HepG2 (cell line): Measurements from ENCODE around the gene FAM81A. TPM values are rescaled to one million over a fixed set of nuclear protein-coding genes. Genes with fewer than 3 reads are reported as not detected.
A peak's percentile ranks its signal among the peaks of the same experiment; 100 is the strongest.

Experiments
- ATAC-seq: fragments of 200-7000 bp; cut with Tn5 transposase; 3 replicates; pipeline ENCODE4 v1.9.1; 2020; ENCODE audit warnings: mild to moderate bottlenecking, moderate library complexity
- Bru-seq: library from RNA; stranded (reverse); fragments of 400-500 nt; gene quantifications from one replicate; lab custom pipeline; 2021; lab: Mats Ljungman, UMichigan
- BruChase-seq, 2 experiments: library from RNA; stranded (reverse); fragments of 400-500 nt; gene quantifications; one replicate each; lab custom pipeline; 2021; lab: Mats Ljungman, UMichigan
- BruUV-seq: library from RNA; stranded (reverse); fragments of 400-500 nt; replicated peaks from 2 replicates; lab custom pipeline; 2021; lab: Mats Ljungman, UMichigan
- CTCF ChIA-PET: fragments of 300-600 bp; formaldehyde crosslinking; extraction: SDS; loops from one replicate; lab custom pipeline; 2021; ENCODE audit warnings: low total read pairs, inconsistent platforms, low intra/inter-chr PET ratio; lab: Yijun Ruan, JAX
- POLR2A ChIA-PET: fragments of 350-600 bp; sonication (Branson Sonifier 250); formaldehyde crosslinking; loops from one replicate; lab custom pipeline; 2020; ENCODE audit warnings: antibody characterized with exemption, inconsistent platforms; lab: Yijun Ruan, JAX
- DNase-seq: peaks from one replicate; pipeline ENCODE4 v3.0.0-alpha.2; 2015; ENCODE audit warnings: low spot score
- FAIRE-seq: peaks from 3 replicates; lab custom pipeline; 2011; peaks lifted over from hg19 to GRCh38; lab: Jason Lieb, UNC
- H2AFZ ChIP-seq: one replicate; pipeline ENCODE4 v1.6.1; 2011; ENCODE audit warnings: low read length, inconsistent platforms
- H3K27ac ChIP-seq: fragments of 300-600 bp; 3 replicates; pipeline ENCODE4 v1.8.0; 2011; ENCODE audit warnings: mixed run types, mild to moderate bottlenecking, mixed read lengths, low read length, inconsistent platforms; ENCODE audit not compliant: insufficient read depth; ENCODE audit errors: extremely low read length
- H3K27me3 ChIP-seq, 2 experiments: fragments of 200-600 bp in 1 of 2; 2 replicates in 1 of 2; 3 replicates in 1 of 2; pipeline versions ENCODE4 v1.6.0 to v1.8.0; 2011; ENCODE audit warnings: low read length in 2 of 2, mild to moderate bottlenecking in 2 of 2, moderate library complexity in 2 of 2, inconsistent platforms in 1 of 2; ENCODE audit not compliant: insufficient read depth in 2 of 2, control insufficient read depth in 1 of 2
- H3K36me3 ChIP-seq, 2 experiments: fragments of 200-600 bp in 1 of 2; replicated peaks in 1 of 2; 2 replicates in 1 of 2; 3 replicates in 1 of 2; pipeline versions ENCODE4 v1.5.1 to v1.8.0; 2011; ENCODE audit warnings: low read length in 2 of 2, inconsistent platforms in 1 of 2; ENCODE audit not compliant: insufficient read depth in 2 of 2, control insufficient read depth in 1 of 2
- H3K4me1 ChIP-seq: 2 replicates; pipeline ENCODE4 v1.5.1; 2012; ENCODE audit warnings: low read length, inconsistent platforms; ENCODE audit not compliant: insufficient read depth
- H3K4me2 ChIP-seq: 2 replicates; pipeline ENCODE4 v1.6.0; 2011; ENCODE audit warnings: low read depth, low read length, inconsistent platforms
- H3K4me3 ChIP-seq, 3 experiments: fragments of 200-600 bp in 1 of 3; sonication (generic), shearing (Covaris generic) in 1 of 3; replicated peaks in 1 of 3; 2 replicates each; pipeline ENCODE4 v1.5.1; 2011 to 2016; ENCODE audit warnings: low read length in 3 of 3, inconsistent platforms in 2 of 3, low read depth in 2 of 3, mild to moderate bottlenecking in 2 of 3, control low read depth in 1 of 3, mixed read lengths in 1 of 3; ENCODE audit not compliant: insufficient read depth in 1 of 3
- H3K79me2 ChIP-seq: one replicate; pipeline ENCODE4 v1.6.1; 2011; ENCODE audit warnings: low read length, inconsistent platforms; ENCODE audit not compliant: insufficient read depth
- H3K9ac ChIP-seq: 2 replicates; pipeline ENCODE4 v1.6.0; 2011; ENCODE audit warnings: mild to moderate bottlenecking, low read depth, low read length, inconsistent platforms; ENCODE audit not compliant: insufficient read depth
- H3K9me3 ChIP-seq: 2 replicates; pipeline ENCODE4 v1.5.1; 2012; ENCODE audit warnings: mild to moderate bottlenecking, low read length
- H4K20me1 ChIP-seq: 2 replicates; pipeline ENCODE4 v1.6.0; 2011; ENCODE audit warnings: inconsistent platforms, mild to moderate bottlenecking, low read length, moderate library complexity; ENCODE audit not compliant: insufficient read depth
- BATF2 ChIP-seq: sonication (generic); formaldehyde crosslinking; IDR thresholded peaks from 2 replicates; pipeline ENCODE4 v1.8.0; 2022; ENCODE audit warnings: mild to moderate bottlenecking, missing genetic modification reagents, moderate library complexity
- FOXJ3 ChIP-seq: sonication (generic); formaldehyde crosslinking; IDR thresholded peaks from 2 replicates; pipeline ENCODE4 v1.4.0; 2020; ENCODE audit warnings: missing genetic modification reagents, mild to moderate bottlenecking, borderline replicate concordance
- GABPB1 ChIP-seq: IDR thresholded peaks from 2 replicates; pipeline ENCODE4 v1.6.1; 2016; ENCODE audit warnings: mild to moderate bottlenecking, missing genetic modification reagents, moderate library complexity, missing compliant biosample characterization
- HOXA3 ChIP-seq: sonication (generic); formaldehyde crosslinking; IDR thresholded peaks from 2 replicates; pipeline ENCODE4 v1.5.0; 2020; ENCODE audit warnings: missing genetic modification reagents
- KAT7 ChIP-seq: IDR thresholded peaks from 2 replicates; pipeline ENCODE4 v1.6.1; 2018; ENCODE audit warnings: borderline replicate concordance, missing compliant biosample characterization
- NFYB ChIP-seq: sonication (generic); formaldehyde crosslinking; IDR thresholded peaks from 2 replicates; pipeline ENCODE4 v1.4.0; 2020; ENCODE audit warnings: missing genetic modification reagents
- PHF21A ChIP-seq: sonication (generic); formaldehyde crosslinking; IDR thresholded peaks from 2 replicates; pipeline ENCODE4 v1.5.0; 2020; ENCODE audit warnings: mild to moderate bottlenecking, missing genetic modification reagents
- PITX1 ChIP-seq: sonication (generic); formaldehyde crosslinking; IDR thresholded peaks from 2 replicates; pipeline ENCODE4 v1.5.1; 2020; ENCODE audit warnings: mild to moderate bottlenecking, missing genetic modification reagents
- RARG ChIP-seq: sonication (generic); formaldehyde crosslinking; IDR thresholded peaks from 2 replicates; pipeline ENCODE4 v1.4.0; 2020; ENCODE audit warnings: low read depth, mild to moderate bottlenecking, missing genetic modification reagents
- SAP130 ChIP-seq: IDR thresholded peaks from 2 replicates; pipeline ENCODE4 v1.6.1; 2016; ENCODE audit warnings: low read depth
- SYNCRIP ChIP-seq: fragments of 200-400 bp; formaldehyde crosslinking; IDR thresholded peaks from 2 replicates; pipeline ENCODE4 v1.6.1; 2018; ENCODE audit warnings: mild to moderate bottlenecking, low read depth, low read length; ENCODE audit not compliant: insufficient read depth
- TFDP1 ChIP-seq: IDR thresholded peaks from 2 replicates; pipeline ENCODE4 v1.6.1; 2016; ENCODE audit warnings: missing compliant biosample characterization, missing genetic modification reagents, borderline replicate concordance
- ZBTB7B ChIP-seq: sonication (generic); formaldehyde crosslinking; IDR thresholded peaks from 2 replicates; pipeline ENCODE4 v1.4.0; 2020; ENCODE audit warnings: missing genetic modification reagents
- ZFYVE20 ChIP-seq: sonication (generic); formaldehyde crosslinking; IDR thresholded peaks from 2 replicates; pipeline ENCODE4 v1.8.0; 2023; ENCODE audit warnings: low read depth, mild to moderate bottlenecking, moderate library complexity, missing genetic modification reagents, borderline replicate concordance
- ZKSCAN1 ChIP-seq: fragments of 150-350 bp; IDR thresholded peaks from 2 replicates; pipeline ENCODE4 v1.6.1; 2014; ENCODE audit warnings: low read length
- ZNF44 ChIP-seq: sonication (generic); formaldehyde crosslinking; IDR thresholded peaks from 2 replicates; pipeline ENCODE4 v1.5.1; 2020; ENCODE audit warnings: mild to moderate bottlenecking, missing genetic modification reagents
- ZNF713 ChIP-seq: sonication (generic); formaldehyde crosslinking; IDR thresholded peaks from 2 replicates; pipeline ENCODE4 v1.4.0; 2020; ENCODE audit warnings: mild to moderate bottlenecking, missing genetic modification reagents
- WGBS: methylation state at CpG from one replicate; pipeline ENCODE4 v1.1.6; 2017; ENCODE audit warnings: low lambda C conversion rate; 5-methylcytosine and 5-hydroxymethylcytosine counted together
- in situ Hi-C: cut with HindIII; loops from 2 replicates; pipeline ENCODE4 v1.10.0; 2017; ENCODE audit warnings: low pct_unique_long_range_greater_than_20kb; ENCODE audit not compliant: extremely low pct_ligation_motif_present
- intact Hi-C: fragments of 100-400 bp; cut with micrococcal nuclease; formaldehyde crosslinking; loops from one replicate; pipeline ENCODE4 v1.10.0; 2022; ENCODE audit not compliant: unreplicated experiment
- long read RNA-seq, 2 experiments: library from RNA in 1 of 2; library from polyadenylated mRNA in 1 of 2; stranded (forward) in 1 of 2; unstranded in 1 of 2; transcript quantifications; one replicate each; pipeline ENCODE4 v2.0.0, GENCODE V29; 2019 to 2022
- polyA minus RNA-seq, 3 experiments: library from RNA; depleted of rRNA, polyadenylated mRNA; stranded (reverse); fragments of >200 nt; gene quantifications; 2 replicates each; pipeline ENCODE4 v1.2.3, GENCODE V29; 2011; ENCODE audit warnings: low replicate concordance in 1 of 3
- polyA plus RNA-seq, 8 experiments: library from polyadenylated mRNA; depleted of rRNA in 3 of 8; stranded (reverse) in 7 of 8; unstranded in 1 of 8; fragments of >200 nt; fragmentation: Illumina TruSeq in 4 of 8; extraction: Trizol in 4 of 8; gene quantifications; 2 replicates each; pipeline versions ENCODE4 v1.2.1 to v1.2.3, GENCODE V29; 2011 to 2016; ENCODE audit warnings: low read depth in 4 of 8, missing spikeins in 1 of 8, mixed read lengths in 1 of 8; ENCODE audit not compliant: insufficient read depth in 1 of 8
- total RNA-seq, 5 experiments: library from RNA; depleted of rRNA; stranded (reverse); fragments of >200 nt; fragmentation: Illumina TruSeq; extraction: Trizol; gene quantifications; 2 replicates each; pipeline ENCODE4 v1.2.3, GENCODE V29; 2016; ENCODE audit warnings: low read depth in 1 of 5
- TF ChIP-seq, protein P1 (sequence below): IDR thresholded peaks from 2 replicates; pipeline ENCODE4 v1.6.1; 2012; ENCODE audit warnings: inconsistent platforms

The FAM81A gene
- total RNA-seq (2016; rRNA removed; fragmentation: Illumina TruSeq; extraction: Trizol) (0.09 and 0.18 TPM in 2 replicates), polyA plus RNA-seq (2011; rRNA removed) (0.17 TPM in 1 of 2 replicates, not detected in the other), polyA minus RNA-seq (2011; rRNA and poly(A)+ RNA removed; ENCODE audit: low replicate concordance) (8.9 TPM in 1 of 2 replicates, not detected in the other), Bru-seq, nascent RNA (percentile 11 among the genes with signal in this experiment), BruChase-seq, experiment 1, labeled RNA remaining after a 6-hour chase (percentile 9 among the genes with signal in this experiment), BruChase-seq, experiment 2, labeled RNA remaining after a 2-hour chase (percentile 11 among the genes with signal in this experiment)
- total RNA-seq (2016; cell fraction: cytosol; rRNA removed; fragmentation: Illumina TruSeq; extraction: Trizol; ENCODE audit: low read depth): 0.09 and 0.81 TPM in 2 replicates
- 0.15 TPM in 1 of 2 replicates, not detected in the other for total RNA-seq (2016; cell fraction: insoluble cytoplasmic fraction; rRNA removed; fragmentation: Illumina TruSeq; extraction: Trizol)
- 0.43 and 1.5 TPM in 2 replicates for total RNA-seq (2016; cell fraction: membrane; rRNA removed; fragmentation: Illumina TruSeq; extraction: Trizol)
- total RNA-seq (2016; cell fraction: nucleus; rRNA removed; fragmentation: Illumina TruSeq; extraction: Trizol): not detected in 2 replicates
- polyA plus RNA-seq (2011; cell fraction: cytosol; rRNA removed): 0.29 TPM in 1 of 2 replicates, not detected in the other
- polyA plus RNA-seq (2011; cell fraction: nucleus; rRNA removed): not detected in 2 replicates
- not detected in 2 replicates for polyA plus RNA-seq (2012)
- polyA plus RNA-seq (2016; cell fraction: cytosol; fragmentation: Illumina TruSeq; extraction: Trizol; ENCODE audit: low read depth): 0.92 and 1.0 TPM in 2 replicates
- 0.07 and 0.13 TPM in 2 replicates for polyA plus RNA-seq (2016; cell fraction: insoluble cytoplasmic fraction; fragmentation: Illumina TruSeq; extraction: Trizol; ENCODE audit: low read depth)
- 0.89 and 1.2 TPM in 2 replicates for polyA plus RNA-seq (2016; cell fraction: membrane; fragmentation: Illumina TruSeq; extraction: Trizol; ENCODE audit: low read depth)
- polyA plus RNA-seq (2016; cell fraction: nucleus; fragmentation: Illumina TruSeq; extraction: Trizol; ENCODE audit: insufficient read depth, low read depth): 1.2 TPM in 1 of 2 replicates, not detected in the other
- not detected in 2 replicates for polyA minus RNA-seq (2011; cell fraction: cytosol; rRNA and poly(A)+ RNA removed)
- polyA minus RNA-seq (2011; cell fraction: nucleus; rRNA and poly(A)+ RNA removed): not detected in 2 replicates
- long read RNA-seq, experiment 1: 0 reads
- long read RNA-seq, experiment 2: 0 reads

- peaks cover 22% of the 10 kb centered on the region for H3K4me1 ChIP-seq
- intact Hi-C loops (no loop called here), in situ Hi-C loops (no loop called here)
- FAIRE-seq: no peak
- peak within 1 kb of the TSS; percentile 90 for H3K4me2 ChIP-seq
- ChIA-PET CTCF (no interaction called here), POLR2A (no interaction called here)
- peaks cover 0 to 55% of the 10 kb centered on the region in 2 experiments; a peak in 3 of 5 replicates for H3K27me3 ChIP-seq
- no peaks in the 10 kb centered on the region for H3K36me3 ChIP-seq
- H2AFZ ChIP-seq: no peak within 1 kb of the TSS
- no peak for DNase-seq
- no peaks in the 10 kb centered on the region for H4K20me1 ChIP-seq
- peak within 1 kb of the TSS; percentile 30 to 64 (median 48) for H3K4me3 ChIP-seq
- H3K9me3 ChIP-seq: no peaks in the 10 kb centered on the region
- ATAC-seq: peak; percentile 85
- WGBS: 4% methylated on average over 16 of the region's 96 CpGs
- no TSS peak for BruUV-seq
- H3K9ac ChIP-seq: no peak within 1 kb of the TSS
- no peaks in the 10 kb centered on the region for H3K79me2 ChIP-seq
- H3K27ac ChIP-seq: no peak within 1 kb of the TSS
- no peak for TF ChIP-seq KAT7 (CRISPR knock-in tag)
- peak; percentile 44; the same call in 1 of the 2 replicates for TF ChIP-seq HOXA3
- TF ChIP-seq, protein P1, sequence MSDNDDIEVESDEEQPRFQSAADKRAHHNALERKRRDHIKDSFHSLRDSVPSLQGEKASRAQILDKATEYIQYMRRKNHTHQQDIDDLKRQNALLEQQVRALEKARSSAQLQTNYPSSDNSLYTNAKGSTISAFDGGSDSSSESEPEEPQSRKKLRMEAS: peak; percentile 20; the same call in 1 of the 2 replicates
- no peak for TF ChIP-seq ZNF713 (CRISPR knock-in tag)
- peak; percentile 52 for TF ChIP-seq SAP130 (CRISPR knock-in tag)
- peak; percentile 30; the same call in 1 of the 2 replicates for TF ChIP-seq GABPB1 (CRISPR knock-in tag)
- no peak for TF ChIP-seq PHF21A (CRISPR knock-in tag)
- TF ChIP-seq RARG (CRISPR knock-in tag): no peak
- no peak for TF ChIP-seq BATF2
- 0 out of 2 replicates have a peak, but pooled peaks have one; percentile 26 for TF ChIP-seq ZBTB7B (CRISPR knock-in tag)
- no peak for TF ChIP-seq ZKSCAN1
- TF ChIP-seq SYNCRIP: no peak
- TF ChIP-seq TFDP1: peak; percentile 37; the same call in 1 of the 2 replicates
- TF ChIP-seq NFYB (CRISPR knock-in tag): no peak
- TF ChIP-seq ZNF44: no peak
- TF ChIP-seq PITX1: no peak
- no peak for TF ChIP-seq ZFYVE20
- TF ChIP-seq FOXJ3 (CRISPR knock-in tag): no peak
Measured at GRCh38 chr15:59437817-59438624, at the start of gene FAM81A. Gene FAM81A, plus strand, starts transcription at chr15:59438186. Its CDS starts 20,441 bp downstream, at chr15:59458627.
